Chondrocyte (in vitro differentiated cells): ENCODE measurements around the gene VWC2. TPM values are rescaled to one million over a fixed set of nuclear protein-coding genes. Genes with fewer than 3 reads are reported as not detected.

ENCODE experiments used
- DNase-seq: peaks from one replicate; pipeline ENCODE4 v3.0.0; 2021; ENCODE audit warnings: mixed read lengths, low spot score
- H3K27ac Mint-ChIP-seq: one replicate; pipeline ENCODE4 v1.8.0; 2021; ENCODE audit warnings: mild to moderate bottlenecking, moderate library complexity, mixed read lengths; ENCODE audit not compliant: unreplicated experiment
- H3K27me3 Mint-ChIP-seq: 2 replicates; pipeline ENCODE4 v1.8.0; 2021; ENCODE audit warnings: low read depth, mixed read lengths
- H3K36me3 Mint-ChIP-seq: 2 replicates; pipeline ENCODE4 v1.8.0; 2021; ENCODE audit warnings: low read depth, mixed read lengths
- H3K4me1 Mint-ChIP-seq: 2 replicates; pipeline ENCODE4 v1.8.0; 2021; ENCODE audit warnings: low read depth, mild to moderate bottlenecking, mixed read lengths
- H3K4me3 Mint-ChIP-seq: one replicate; pipeline ENCODE4 v1.8.0; 2021; ENCODE audit warnings: mild to moderate bottlenecking, moderate library complexity, mixed read lengths; ENCODE audit not compliant: unreplicated experiment
- H3K9me3 Mint-ChIP-seq: 2 replicates; pipeline ENCODE4 v1.8.0; 2021; ENCODE audit warnings: low read depth, mixed read lengths
- total RNA-seq: library from RNA; stranded (reverse); gene quantifications from 3 replicates; pipeline ENCODE4 v1.2.1, GENCODE V29; 2021
- TF ChIP-seq, protein P1 (sequence below): fragments of 200-600 bp; sonication (generic); IDR thresholded peaks from 2 replicates; pipeline ENCODE4 v1.5.0; 2021; ENCODE audit warnings: antibody characterized with exemption, mild to moderate bottlenecking, moderate library complexity

The VWC2 gene
- total RNA-seq, 1 donor from 2014 or later, result not detected

DNA sequence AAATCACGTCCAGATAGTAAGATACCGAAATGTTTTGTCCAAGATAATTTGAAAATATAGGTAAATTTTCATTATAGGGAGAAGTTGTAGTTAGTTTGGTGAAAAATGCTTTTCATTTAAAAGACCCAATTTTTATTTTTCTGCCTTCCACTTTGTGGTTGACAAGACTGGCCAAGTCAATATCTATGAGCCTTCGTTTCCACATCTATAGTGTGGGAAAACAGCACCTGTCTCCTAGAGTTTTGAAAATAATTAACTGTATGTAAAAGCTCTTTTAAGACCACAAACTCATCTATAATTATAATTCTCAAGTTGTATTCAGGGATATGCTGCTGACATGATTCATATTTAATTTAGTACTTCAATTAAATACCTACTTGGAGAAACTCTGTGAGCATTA is 102.8 kb downstream of the VWC2 start:
- no peaks in the 10 kb centered on the region for H3K4me1 Mint-ChIP-seq
- no peaks in the 10 kb centered on the region for H3K36me3 Mint-ChIP-seq
- no peaks in the 10 kb centered on the region for H3K9me3 Mint-ChIP-seq
- TF ChIP-seq, protein P1, sequence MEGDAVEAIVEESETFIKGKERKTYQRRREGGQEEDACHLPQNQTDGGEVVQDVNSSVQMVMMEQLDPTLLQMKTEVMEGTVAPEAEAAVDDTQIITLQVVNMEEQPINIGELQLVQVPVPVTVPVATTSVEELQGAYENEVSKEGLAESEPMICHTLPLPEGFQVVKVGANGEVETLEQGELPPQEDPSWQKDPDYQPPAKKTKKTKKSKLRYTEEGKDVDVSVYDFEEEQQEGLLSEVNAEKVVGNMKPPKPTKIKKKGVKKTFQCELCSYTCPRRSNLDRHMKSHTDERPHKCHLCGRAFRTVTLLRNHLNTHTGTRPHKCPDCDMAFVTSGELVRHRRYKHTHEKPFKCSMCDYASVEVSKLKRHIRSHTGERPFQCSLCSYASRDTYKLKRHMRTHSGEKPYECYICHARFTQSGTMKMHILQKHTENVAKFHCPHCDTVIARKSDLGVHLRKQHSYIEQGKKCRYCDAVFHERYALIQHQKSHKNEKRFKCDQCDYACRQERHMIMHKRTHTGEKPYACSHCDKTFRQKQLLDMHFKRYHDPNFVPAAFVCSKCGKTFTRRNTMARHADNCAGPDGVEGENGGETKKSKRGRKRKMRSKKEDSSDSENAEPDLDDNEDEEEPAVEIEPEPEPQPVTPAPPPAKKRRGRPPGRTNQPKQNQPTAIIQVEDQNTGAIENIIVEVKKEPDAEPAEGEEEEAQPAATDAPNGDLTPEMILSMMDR, result no peak
- no peak overlapping the region for H3K27ac Mint-ChIP-seq
- DNase-seq, result no peak
- no peak overlapping the region for H3K4me3 Mint-ChIP-seq
- H3K27me3 Mint-ChIP-seq, result peaks cover 2% of the 10 kb centered on the region

DNA sequence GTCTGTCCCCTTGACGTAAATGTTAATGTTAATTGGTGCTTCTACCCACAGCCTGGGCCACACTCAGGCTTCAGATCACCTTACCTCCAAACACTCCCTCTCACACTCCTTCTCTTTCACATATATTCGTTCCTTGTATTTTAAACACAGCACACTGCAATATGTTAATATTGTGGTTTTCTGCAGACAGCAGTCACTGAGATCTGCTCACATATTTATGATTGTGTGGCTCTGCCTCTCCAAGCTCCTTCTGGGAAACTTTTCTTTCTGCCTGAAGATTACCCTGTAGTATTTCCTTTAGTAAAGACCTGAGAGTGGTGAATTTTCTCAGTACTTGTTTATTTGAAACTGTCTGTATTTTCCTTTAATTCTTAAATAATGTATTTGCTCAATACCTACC is 104.7 kb downstream of the VWC2 start:
- Mint-ChIP-seq H3K4me3 (no peak overlapping the region), H3K27me3 (peaks cover 5% of the 10 kb centered on the region), H3K4me1 (no peaks in the 10 kb centered on the region), H3K27ac (no peak overlapping the region), H3K9me3 (no peaks in the 10 kb centered on the region), H3K36me3 (no peaks in the 10 kb centered on the region)
- DNase-seq, result no peak
- TF ChIP-seq, protein P1, result no peak

DNA sequence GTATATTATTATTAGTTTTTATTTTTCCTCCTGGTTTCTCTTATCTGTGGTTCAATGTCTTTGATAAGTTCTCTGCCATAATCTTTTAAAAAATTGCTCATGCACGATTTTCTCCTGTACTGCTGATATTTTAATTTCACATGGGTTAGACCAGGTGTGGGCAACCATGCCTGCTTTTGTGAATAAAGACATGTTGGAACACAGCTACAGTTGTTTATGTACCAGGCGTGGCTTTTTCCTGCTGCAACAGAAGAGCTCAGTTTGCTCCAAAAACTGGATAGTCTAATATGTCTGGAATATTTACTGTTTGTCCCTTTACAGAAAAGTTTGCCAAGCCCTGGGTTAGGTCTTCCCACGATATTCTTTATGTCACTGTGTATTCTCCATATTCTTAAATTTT is 105.2 kb downstream of the VWC2 start:
- TF ChIP-seq, protein P1, result no peak
- DNase-seq, result no peak
- Mint-ChIP-seq H3K4me3 (no peak overlapping the region), H3K27me3 (peaks cover 5% of the 10 kb centered on the region), H3K36me3 (no peaks in the 10 kb centered on the region), H3K4me1 (no peaks in the 10 kb centered on the region), H3K9me3 (no peaks in the 10 kb centered on the region), H3K27ac (no peak overlapping the region)

DNA sequence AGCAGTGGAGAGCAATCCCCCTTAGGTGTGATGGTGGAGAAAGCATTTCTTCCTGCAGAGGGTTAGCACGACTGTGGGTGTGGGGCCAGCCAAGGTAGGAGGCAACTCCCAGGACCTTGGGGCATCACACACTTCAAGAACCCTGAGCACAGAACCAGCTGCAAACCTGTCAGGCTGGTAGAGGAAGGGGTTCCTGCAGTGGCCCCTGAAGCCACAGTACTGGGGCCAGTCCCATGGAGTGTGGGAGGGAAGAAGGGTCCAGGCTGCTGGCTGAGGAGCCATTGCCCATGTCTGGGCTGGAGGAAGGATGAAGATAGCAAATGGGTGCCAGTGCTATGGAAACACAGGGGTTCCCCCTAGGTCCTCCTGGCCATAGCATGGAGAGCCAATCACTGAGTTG is 110.5 kb downstream of the VWC2 start:
- Mint-ChIP-seq H3K4me1 (no peaks in the 10 kb centered on the region), H3K27me3 (peaks cover 5% of the 10 kb centered on the region), H3K27ac (no peak overlapping the region), H3K9me3 (no peaks in the 10 kb centered on the region), H3K36me3 (no peaks in the 10 kb centered on the region), H3K4me3 (no peak overlapping the region)
- TF ChIP-seq, protein P1, result no peak
- DNase-seq, result no peak

DNA sequence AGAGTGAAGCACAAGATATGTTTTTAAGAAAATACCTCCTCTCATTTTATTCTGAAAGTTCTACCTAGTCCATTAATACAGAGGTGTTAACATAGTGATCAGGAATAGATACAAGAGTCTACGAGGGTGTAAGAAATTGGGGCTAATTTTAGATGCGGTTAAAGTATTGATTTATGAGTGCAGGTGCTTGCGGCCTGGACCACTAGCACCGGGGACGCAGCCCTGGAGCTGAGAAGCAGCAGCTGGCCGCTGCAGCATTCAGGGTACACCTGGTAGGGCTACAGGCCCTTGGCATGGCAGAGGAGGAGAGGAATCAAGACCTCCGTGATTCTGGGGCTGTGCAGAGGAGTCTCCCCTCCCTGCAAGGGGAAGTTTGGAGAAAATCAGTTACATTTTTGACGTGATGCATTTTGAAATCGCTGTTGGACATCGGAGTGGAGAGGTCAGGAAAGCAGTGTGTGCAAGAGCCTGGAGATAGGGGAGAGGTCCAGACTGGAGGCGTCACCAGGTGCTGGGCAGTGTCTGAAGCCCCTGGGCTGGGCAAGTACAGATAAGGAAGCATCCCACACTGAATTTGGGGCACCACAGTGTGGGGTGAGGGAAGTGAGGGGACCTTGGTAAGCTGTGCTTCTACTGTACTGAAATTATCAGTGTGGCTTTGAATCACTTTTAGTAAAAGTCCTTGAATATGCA is 112.3 kb downstream of the VWC2 start:
- Mint-ChIP-seq H3K9me3 (no peaks in the 10 kb centered on the region), H3K4me1 (no peaks in the 10 kb centered on the region), H3K27ac (no peak overlapping the region), H3K36me3 (no peaks in the 10 kb centered on the region), H3K4me3 (no peak overlapping the region), H3K27me3 (peaks cover 2% of the 10 kb centered on the region)
- TF ChIP-seq, protein P1, result no peak
- no peak for DNase-seq
